G401 (cell line): ENCODE measurements around the gene GRAMD1B. TPM values are rescaled to one million over a fixed set of nuclear protein-coding genes. Genes with fewer than 3 reads are reported as not detected.
"Not testable (repeated sequence)": the region's sequence is repeated elsewhere in the genome, so short reads cannot be mapped to it uniquely, and the experiment has no call there.

Experiments
- DNase-seq: peaks from one replicate; pipeline ENCODE4 v3.0.0-alpha.2; 2015; ENCODE audit warnings: low spot score
- in situ Hi-C: cut with HindIII; loops from 2 replicates; pipeline ENCODE4 v1.10.0; 2016; ENCODE audit warnings: low sequenced_read_pairs, mixed read lengths
- total RNA-seq: library from RNA; depleted of rRNA; stranded (reverse); fragments of >200 nt; shearing (Covaris generic); gene quantifications from 2 replicates; pipeline ENCODE4 v1.2.3, GENCODE V29; 2014

GRAMD1B gene
- total RNA-seq, 1 experiment from 2014 or later: 31.0 TPM

GRCh38 chr11:123549926-123550917 is 120.2 kb downstream of the GRAMD1B start:
- DNase-seq: no peak
- in situ Hi-C loops: no loop called here

GRCh38 chr11:123551079-123551478 is 121.0 kb downstream of the GRAMD1B start:
- in situ Hi-C loops: no loop called here

GRCh38 chr11:123556633-123557032 is 126.6 kb downstream of the GRAMD1B start:
- DNase-seq: peak; percentile 70
- in situ Hi-C loops: no loop called here

More at GRCh38 chr11:123551079-123551478, 121.0 kb downstream of the GRAMD1B start:
- no peak for DNase-seq

GRCh38 chr11:123558536-123559315 is 128.7 kb downstream of the GRAMD1B start:
- in situ Hi-C loops: no loop called here
- peak; percentile 66 for DNase-seq

- in situ Hi-C loops: no loop called here
- peak; percentile 56 for DNase-seq
Observed at GRCh38 chr11:123559523-123559955, 129.5 kb downstream of the GRAMD1B start.

- in situ Hi-C loops: no loop called here
- DNase-seq: peak; percentile 82
Observed at GRCh38 chr11:123560006-123560405, 129.9 kb downstream of the GRAMD1B start.

- in situ Hi-C loops: no loop called here
- no peak for DNase-seq
Observed at GRCh38 chr11:123561431-123561800, 131.3 kb downstream of the GRAMD1B start.

- DNase-seq: no peak
- in situ Hi-C loops: no loop called here
Observed at GRCh38 chr11:123562158-123562557, 132.1 kb downstream of the GRAMD1B start.

GRCh38 chr11:123562829-123563228 is 132.8 kb downstream of the GRAMD1B start:
- no peak for DNase-seq
- in situ Hi-C loops: no loop called here

GRCh38 chr11:123564221-123564620 is 134.2 kb downstream of the GRAMD1B start:
- no peak for DNase-seq

GRCh38 chr11:123566852-123567251 is 136.8 kb downstream of the GRAMD1B start:
- in situ Hi-C loops: no loop called here

More at GRCh38 chr11:123564221-123564620, 134.2 kb downstream of the GRAMD1B start:
- in situ Hi-C loops: no loop called here

GRCh38 chr11:123567466-123567865 is 137.4 kb downstream of the GRAMD1B start:
- in situ Hi-C loops: no loop called here
- DNase-seq: peak; percentile 76

More at GRCh38 chr11:123566852-123567251, 136.8 kb downstream of the GRAMD1B start:
- DNase-seq: no peak

- DNase-seq: peak; percentile 77
- in situ Hi-C loops: no loop called here
Observed at GRCh38 chr11:123568367-123568870, 138.3 kb downstream of the GRAMD1B start.

GRCh38 chr11:123569393-123569792 is 139.3 kb downstream of the GRAMD1B start:
- DNase-seq: no peak
- in situ Hi-C loops: no loop called here

GRCh38 chr11:123570939-123571580 is 141.0 kb downstream of the GRAMD1B start:
- in situ Hi-C loops: no loop called here

GRCh38 chr11:123572791-123573190 is 142.7 kb downstream of the GRAMD1B start:
- in situ Hi-C loops, DNase-seq: not testable (repeated sequence)

More at GRCh38 chr11:123570939-123571580, 141.0 kb downstream of the GRAMD1B start:
- peak; percentile 72 for DNase-seq

GRCh38 chr11:123573286-123573685 is 143.2 kb downstream of the GRAMD1B start:
- peak; percentile 96 for DNase-seq
- in situ Hi-C loops: no loop called here

- in situ Hi-C loops: no loop called here
- no peak for DNase-seq
Observed at GRCh38 chr11:123575441-123575840, 145.4 kb downstream of the GRAMD1B start.

- DNase-seq: no peak
- in situ Hi-C loops: no loop called here
Observed at GRCh38 chr11:123576082-123576481, 146.0 kb downstream of the GRAMD1B start.
